Subcutaneous abdominal adipose tissue (tissue), 5 donors: ENCODE data around the gene TRPM2.

Source experiments
- H3K27ac ChIP-seq: one replicate; pipeline ENCODE4 v1.7.0; 2013; ENCODE audit warnings: low read depth, mild to moderate bottlenecking, inconsistent platforms, low read length, moderate library complexity
- H3K27me3 ChIP-seq, 5 donors: one replicate each; pipeline ENCODE4 v1.7.0; 2013; ENCODE audit warnings: low read length in 5 of 5, inconsistent platforms in 1 of 5; ENCODE audit not compliant: control insufficient read depth in 5 of 5, insufficient read depth in 4 of 5
- H3K36me3 ChIP-seq, 5 donors: one replicate each; pipeline ENCODE4 v1.7.0; 2013; ENCODE audit warnings: low read length in 5 of 5; ENCODE audit not compliant: control insufficient read depth in 5 of 5, insufficient read depth in 5 of 5
- H3K4me1 ChIP-seq, 5 donors: one replicate each; pipeline ENCODE4 v1.7.0; 2013; ENCODE audit warnings: low read length in 5 of 5, mild to moderate bottlenecking in 3 of 5, moderate library complexity in 1 of 5; ENCODE audit not compliant: control insufficient read depth in 5 of 5, insufficient read depth in 5 of 5
- H3K4me3 ChIP-seq, 5 donors: one replicate each; pipeline ENCODE4 v1.7.0; 2013; ENCODE audit warnings: low read length in 5 of 5, low read depth in 1 of 5
- H3K9ac ChIP-seq, 5 donors: one replicate each; pipeline ENCODE4 v1.7.0; 2013; ENCODE audit warnings: low read length in 5 of 5, mild to moderate bottlenecking in 4 of 5, moderate library complexity in 3 of 5
- H3K9me3 ChIP-seq, 5 donors: one replicate each; pipeline ENCODE4 v1.7.0; 2013; ENCODE audit warnings: low read length in 5 of 5; ENCODE audit not compliant: control insufficient read depth in 5 of 5
- donor health status: healthy.
- donor health status: healthy.
- donor health status: healthy.
- donor health status: healthy.
- donor health status: healthy.

Gene TRPM2

GRCh38 chr21:44441581-44442265 lies 88.3 kb downstream of the TRPM2 start:
- Histone ChIP-seq H3K9me3 (peaks cover 0 to 5% (median 2%) of the 10 kb centered on the region in 5 donors), H3K4me1 (peaks cover 0 to 7% (median 0%) of the 10 kb centered on the region in 5 donors), H3K27me3 (peaks cover 0 to 14% (median 6%) of the 10 kb centered on the region in 5 donors), H3K4me3 (no peak overlapping the region), H3K9ac (no peak overlapping the region), H3K27ac (no peak overlapping the region), H3K36me3 (peaks cover 0 to 38% (median 10%) of the 10 kb centered on the region in 5 donors)

- H3K27me3 ChIP-seq: peaks cover 0 to 18% (median 6%) of the 10 kb centered on the region in 5 donors
- H3K9ac ChIP-seq: no peak overlapping the region
- H3K27ac ChIP-seq: no peak overlapping the region
- H3K4me3 ChIP-seq: no peak overlapping the region
- peaks cover 0 to 7% (median 0%) of the 10 kb centered on the region in 5 donors for H3K4me1 ChIP-seq
- H3K36me3 ChIP-seq: peaks cover 0 to 31% (median 5%) of the 10 kb centered on the region in 5 donors
- peaks cover 0 to 5% (median 2%) of the 10 kb centered on the region in 5 donors for H3K9me3 ChIP-seq
Observed at GRCh38 chr21:44442266-44443125, 89.1 kb downstream of the TRPM2 start.

GRCh38 chr21:44443291-44443890 lies 90.0 kb downstream of the TRPM2 start:
- Histone ChIP-seq H3K27me3 (peaks cover 3 to 21% (median 9%) of the 10 kb centered on the region in 5 donors), H3K9ac (no peak overlapping the region), H3K9me3 (peaks cover 0 to 5% (median 2%) of the 10 kb centered on the region in 5 donors), H3K27ac (no peak overlapping the region), H3K4me3 (no peak overlapping the region), H3K4me1 (peaks cover 0 to 5% (median 0%) of the 10 kb centered on the region in 5 donors), H3K36me3 (peaks cover 0 to 25% (median 3%) of the 10 kb centered on the region in 5 donors)

GRCh38 chr21:44443891-44444285 lies 90.5 kb downstream of the TRPM2 start:
- peaks cover 0 to 5% (median 2%) of the 10 kb centered on the region in 5 donors for H3K9me3 ChIP-seq
- peaks cover 4 to 26% (median 14%) of the 10 kb centered on the region in 5 donors for H3K27me3 ChIP-seq

GRCh38 chr21:44444286-44444931 lies 91.0 kb downstream of the TRPM2 start:
- H3K4me1 ChIP-seq: no peaks in the 10 kb centered on the region
- peaks cover 4 to 29% (median 16%) of the 10 kb centered on the region in 5 donors for H3K27me3 ChIP-seq
- H3K9me3 ChIP-seq: peaks cover 0 to 5% (median 2%) of the 10 kb centered on the region in 5 donors
- no peak overlapping the region for H3K4me3 ChIP-seq
- no peak overlapping the region for H3K27ac ChIP-seq
- H3K36me3 ChIP-seq: peaks cover 0 to 20% (median 0%) of the 10 kb centered on the region in 5 donors
- H3K9ac ChIP-seq: no peak overlapping the region

More at GRCh38 chr21:44443891-44444285, 90.5 kb downstream of the TRPM2 start:
- H3K4me3 ChIP-seq: no peak overlapping the region
- H3K36me3 ChIP-seq: peaks cover 0 to 25% (median 3%) of the 10 kb centered on the region in 5 donors
- no peak overlapping the region for H3K9ac ChIP-seq
- no peaks in the 10 kb centered on the region for H3K4me1 ChIP-seq
- H3K27ac ChIP-seq: no peak overlapping the region

GRCh38 chr21:44445145-44445812 lies 91.9 kb downstream of the TRPM2 start:
- H3K9me3 ChIP-seq: peaks cover 0 to 5% (median 2%) of the 10 kb centered on the region in 5 donors
- H3K27me3 ChIP-seq: peaks cover 7 to 36% (median 24%) of the 10 kb centered on the region in 5 donors
- peaks cover 0 to 18% (median 0%) of the 10 kb centered on the region in 5 donors for H3K36me3 ChIP-seq
- H3K9ac ChIP-seq: no peak overlapping the region
- H3K4me3 ChIP-seq: no peak overlapping the region
- H3K4me1 ChIP-seq: no peaks in the 10 kb centered on the region
- no peak overlapping the region for H3K27ac ChIP-seq

- no peaks in the 10 kb centered on the region for H3K36me3 ChIP-seq
- no peak overlapping the region for H3K27ac ChIP-seq
- no peak overlapping the region for H3K4me3 ChIP-seq
- peaks cover 0 to 12% (median 5%) of the 10 kb centered on the region in 5 donors for H3K9me3 ChIP-seq
- H3K9ac ChIP-seq: no peak overlapping the region
- H3K4me1 ChIP-seq: no peaks in the 10 kb centered on the region
- H3K27me3 ChIP-seq: peaks cover 10 to 35% (median 26%) of the 10 kb centered on the region in 5 donors
Observed at GRCh38 chr21:44448651-44449131, 95.3 kb downstream of the TRPM2 start.

GRCh38 chr21:44449473-44450363 lies 96.3 kb downstream of the TRPM2 start:
- no peak overlapping the region for H3K27ac ChIP-seq
- peaks cover 0 to 2% (median 0%) of the 10 kb centered on the region in 5 donors for H3K4me1 ChIP-seq
- H3K27me3 ChIP-seq: peaks cover 10 to 32% (median 23%) of the 10 kb centered on the region in 5 donors
- H3K4me3 ChIP-seq: no peak overlapping the region
- no peaks in the 10 kb centered on the region for H3K36me3 ChIP-seq
- no peak overlapping the region for H3K9ac ChIP-seq
- peaks cover 0 to 16% (median 8%) of the 10 kb centered on the region in 5 donors for H3K9me3 ChIP-seq
